GM12878 (cell line): ENCODE measurements around the gene MYL11. TPM values are rescaled to one million over a fixed set of nuclear protein-coding genes. Genes with fewer than 3 reads are reported as not detected.
A peak's percentile ranks its signal among the peaks of the same experiment; 100 is the strongest.

ENCODE experiments used
- BCLAF1 ChIP-seq: fragments of 450-650 bp; IDR thresholded peaks from 2 replicates; pipeline ENCODE4 v1.6.1; 2017; ENCODE audit warnings: antibody characterized with exemption, mild to moderate bottlenecking, moderate library complexity
- BRCA1 ChIP-seq: IDR thresholded peaks from 2 replicates; pipeline ENCODE4 v1.6.1; 2011; ENCODE audit warnings: low read depth, low read length, improper control_type of control experiment
- CEBPZ ChIP-seq: fragments of 150-350 bp; IDR thresholded peaks from 2 replicates; pipeline ENCODE4 v1.6.1; 2016; ENCODE audit warnings: low read depth, low read length
- CHD2 ChIP-seq: IDR thresholded peaks from 2 replicates; pipeline ENCODE4 v1.6.1; 2011; ENCODE audit warnings: low read depth, low read length, improper control_type of control experiment, borderline replicate concordance
- E4F1 ChIP-seq: fragments of 450-650 bp; IDR thresholded peaks from 2 replicates; pipeline ENCODE4 v1.6.1; 2018; ENCODE audit warnings: borderline replicate concordance, mild to moderate bottlenecking; ENCODE audit not compliant: partially characterized antibody
- ELK1 ChIP-seq: IDR thresholded peaks from 2 replicates; pipeline ENCODE4 v1.6.1; 2012; ENCODE audit warnings: low read depth, low read length, improper control_type of control experiment
- GATAD2B ChIP-seq: fragments of 450-650 bp; conservative IDR thresholded peaks from 2 replicates; pipeline ENCODE4 v1.6.1; 2017; ENCODE audit warnings: low read depth, mild to moderate bottlenecking, moderate library complexity
- HDGF ChIP-seq: fragments of 450-650 bp; IDR thresholded peaks from 2 replicates; pipeline ENCODE4 v1.6.1; 2016; ENCODE audit warnings: antibody characterized with exemption
- IKZF1 ChIP-seq: fragments of 450-650 bp; conservative IDR thresholded peaks from 2 replicates; pipeline ENCODE4 v1.6.1; 2017; ENCODE audit warnings: antibody characterized with exemption, mild to moderate bottlenecking
- KAT2A ChIP-seq: conservative IDR thresholded peaks from 2 replicates; pipeline ENCODE4 v1.6.1; 2011; ENCODE audit warnings: low read depth, low read length; ENCODE audit not compliant: control insufficient read depth
- MEF2A ChIP-seq: IDR thresholded peaks from 2 replicates; pipeline ENCODE4 v1.6.1; 2011; ENCODE audit warnings: low read depth, mild to moderate bottlenecking, low read length, moderate library complexity; ENCODE audit not compliant: insufficient read depth
- NBN ChIP-seq: fragments of 450-650 bp; IDR thresholded peaks from 2 replicates; pipeline ENCODE4 v1.6.1; 2016
- NR2C2 ChIP-seq: IDR thresholded peaks from 2 replicates; pipeline ENCODE4 v1.6.1; 2011; ENCODE audit warnings: borderline replicate concordance, low read depth; ENCODE audit not compliant: control insufficient read depth, insufficient read length
- PAX5 ChIP-seq: IDR thresholded peaks from 2 replicates; pipeline ENCODE4 v1.6.1; 2011; ENCODE audit warnings: low read depth, low read length, borderline replicate concordance
- USF1 ChIP-seq: IDR thresholded peaks from 2 replicates; pipeline ENCODE4 v1.6.1; 2011; ENCODE audit warnings: borderline replicate concordance, low read depth, mild to moderate bottlenecking, moderate library complexity, mixed read lengths, low read length; ENCODE audit not compliant: insufficient read depth; ENCODE audit errors: extremely low read length
- WRNIP1 ChIP-seq: IDR thresholded peaks from 2 replicates; pipeline ENCODE4 v1.6.1; 2011; ENCODE audit warnings: low read depth, low read length, improper control_type of control experiment, borderline replicate concordance
- polyA plus RNA-seq, 11 experiments: library from polyadenylated mRNA; depleted of rRNA in 4 of 11; unstranded in 6 of 11; stranded (reverse) in 5 of 11; fragments of >200 nt; fragmentation: Nextera tagmentation in 4 of 11; fragmentation: Illumina TruSeq in 1 of 11; extraction: Ambion mirVana in 4 of 11; extraction: Trizol in 1 of 11; gene quantifications; 1 replicate in 1 of 11; 2 replicates in 10 of 11; pipeline versions ENCODE4 v1.2.1 to v1.2.3, GENCODE V29; 2011 to 2016; ENCODE audit warnings: inconsistent platforms in 2 of 11, missing spikeins in 2 of 11, low read depth in 1 of 11
- total RNA-seq, 4 experiments: library from RNA; depleted of rRNA in 3 of 4; stranded (reverse); fragments of >200 nt in 3 of 4; fragmentation: Illumina TruSeq in 1 of 4; extraction: Trizol in 1 of 4; gene quantifications; 2 replicates each; pipeline versions ENCODE4 v1.2.1 to v1.2.3, GENCODE V29; 2013 to 2021

The MYL11 gene
- total and polyA plus RNA-seq, 10 of the 15 experiments (the other 5 are each of a cell fraction or from before 2014, with no cell fraction given): 0.19 to 1.2 (median 0.61) TPM; not detected in 5

GRCh38 chr16:30369938-30370455 is 4.6 kb upstream of the MYL11 start (continued):
- TF ChIP-seq ELK1 (no peak), WRNIP1 (no peak), CEBPZ (no peak), USF1 (no peak), NR2C2 (no peak), NBN (no peak), GATAD2B (peak; percentile 78), HDGF (no peak), E4F1 (no peak), PAX5 (no peak), MEF2A (no peak), CHD2 (no peak), BRCA1 (no peak), KAT2A (no peak), IKZF1 (peak; percentile 68), BCLAF1 (no peak)
